Iris pigment epithelial cell (primary cell): ENCODE results near the gene SPHK1.

Source experiments
- DNase-seq: peaks from one replicate; pipeline ENCODE4 v3.0.0-alpha.2; 2011; ENCODE audit warnings: low read depth

SPHK1 gene

GRCh38 chr17:76363107-76363842, 21.1 kb upstream of the SPHK1 start:
- no peak for DNase-seq

DNA sequence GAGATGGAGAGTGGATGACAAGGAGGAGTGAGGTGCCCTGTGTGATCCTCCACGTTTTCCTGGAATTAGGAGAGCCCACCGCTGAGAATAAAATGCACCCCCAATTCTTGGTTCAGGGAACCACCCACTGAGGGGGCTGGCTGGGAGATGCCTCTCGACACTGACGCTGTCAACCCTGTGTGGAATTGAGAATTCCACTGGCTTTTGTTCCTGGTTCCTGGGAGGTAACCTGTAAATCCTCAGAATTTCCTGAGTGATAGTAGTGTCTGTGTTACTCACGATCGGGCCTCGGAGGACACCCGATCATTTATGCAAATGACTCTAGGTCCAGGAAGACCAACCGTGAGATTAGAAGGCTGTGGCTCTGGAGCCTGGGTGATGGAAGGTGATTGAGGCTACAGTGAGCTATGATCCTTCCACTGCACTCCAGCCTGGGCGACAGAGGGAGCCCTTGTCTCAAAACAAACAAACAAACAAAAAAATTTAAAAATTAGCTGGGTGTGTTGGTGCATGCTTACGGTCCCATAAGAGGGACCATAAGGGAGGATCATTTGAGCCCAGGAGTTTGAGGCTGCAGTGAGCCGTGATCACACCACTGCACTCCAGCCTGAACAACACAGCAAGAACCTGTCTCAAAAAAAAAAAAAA, 19.0 kb upstream of the SPHK1 start:
- DNase-seq, result no peak

- no peak for DNase-seq
Observed at GRCh38 chr17:76366247-76366646, 18.2 kb upstream of the SPHK1 start.

DNA sequence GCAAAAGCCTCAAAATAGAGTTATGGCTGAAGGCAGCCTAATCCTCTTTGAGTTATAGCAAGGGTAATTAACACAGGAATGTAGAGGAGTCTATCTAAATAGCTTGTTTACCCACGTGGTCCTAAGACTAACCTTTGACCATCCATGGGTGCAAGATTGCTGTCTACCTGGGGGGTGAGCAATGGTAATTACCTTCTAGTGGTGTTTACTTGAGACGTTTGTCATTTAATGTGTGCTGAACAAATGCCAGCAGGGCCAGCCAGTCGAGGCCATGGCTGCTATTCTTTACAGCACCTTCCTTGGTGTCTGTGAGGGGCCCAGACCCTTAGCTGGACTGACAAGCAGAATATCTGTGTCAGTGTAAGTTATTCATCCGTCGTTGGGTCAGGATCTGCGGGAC, 16.8 kb upstream of the SPHK1 start:
- DNase-seq, result no peak

DNA sequence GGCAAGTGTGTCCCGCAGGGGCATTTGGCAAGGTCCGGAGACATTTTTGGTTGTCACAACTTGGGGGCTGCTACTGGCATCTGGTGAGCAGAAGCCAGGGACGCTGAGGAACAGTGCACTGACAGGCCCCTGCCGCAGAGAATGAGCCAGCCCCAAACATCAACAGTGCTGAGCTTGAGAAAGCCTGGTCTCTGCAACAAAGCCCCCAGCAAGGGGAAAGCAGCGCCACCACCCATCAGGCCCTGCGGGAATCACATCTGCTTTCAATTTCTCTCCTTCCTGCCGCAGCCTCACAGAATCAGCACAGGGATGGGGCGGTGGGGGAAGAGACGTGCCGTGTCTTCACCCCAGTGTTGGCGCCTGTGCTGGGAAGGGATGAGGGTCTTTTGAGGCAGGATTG, 15.9 kb upstream of the SPHK1 start:
- DNase-seq, result peak; percentile 55

DNA sequence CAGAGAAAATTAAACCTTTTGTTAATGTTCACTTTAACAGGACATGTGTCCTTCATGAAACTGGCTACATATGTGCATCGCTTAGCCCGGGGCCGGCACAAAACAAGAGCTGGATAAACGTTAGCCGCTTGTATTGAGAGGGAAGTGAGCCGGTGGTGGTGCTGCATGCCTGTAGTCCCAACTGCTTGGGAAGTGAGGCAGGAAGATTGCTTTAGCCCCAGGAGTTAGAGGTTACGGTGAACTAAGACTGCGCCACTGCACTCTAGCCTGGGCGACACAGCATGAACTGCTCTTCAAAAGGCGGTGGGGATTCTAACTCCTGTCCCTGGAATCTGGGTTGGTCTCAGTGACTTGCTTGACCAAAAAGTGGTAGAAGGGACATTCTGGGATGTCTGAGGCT, 15.0 kb upstream of the SPHK1 start:
- no peak for DNase-seq

DNA sequence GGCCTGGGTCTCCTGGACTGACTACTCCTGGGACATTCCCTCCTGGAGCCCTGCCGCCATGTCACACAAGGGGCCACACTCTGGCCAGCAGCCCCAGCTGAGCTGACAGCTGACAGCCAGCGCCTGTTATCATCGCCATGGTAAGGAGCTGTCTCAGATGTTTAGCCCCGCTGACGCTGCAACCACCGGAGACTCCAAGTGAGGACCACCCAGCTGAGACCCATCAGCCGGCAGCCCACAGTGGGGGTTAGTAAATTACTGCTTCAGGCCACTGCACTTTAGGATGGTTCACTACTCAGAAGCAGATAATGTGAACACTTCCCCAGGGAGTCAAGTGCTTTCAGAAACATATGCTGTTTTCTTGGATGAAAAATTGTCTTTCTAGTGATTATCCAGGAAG, 14.6 kb upstream of the SPHK1 start:
- DNase-seq, result no peak

DNA sequence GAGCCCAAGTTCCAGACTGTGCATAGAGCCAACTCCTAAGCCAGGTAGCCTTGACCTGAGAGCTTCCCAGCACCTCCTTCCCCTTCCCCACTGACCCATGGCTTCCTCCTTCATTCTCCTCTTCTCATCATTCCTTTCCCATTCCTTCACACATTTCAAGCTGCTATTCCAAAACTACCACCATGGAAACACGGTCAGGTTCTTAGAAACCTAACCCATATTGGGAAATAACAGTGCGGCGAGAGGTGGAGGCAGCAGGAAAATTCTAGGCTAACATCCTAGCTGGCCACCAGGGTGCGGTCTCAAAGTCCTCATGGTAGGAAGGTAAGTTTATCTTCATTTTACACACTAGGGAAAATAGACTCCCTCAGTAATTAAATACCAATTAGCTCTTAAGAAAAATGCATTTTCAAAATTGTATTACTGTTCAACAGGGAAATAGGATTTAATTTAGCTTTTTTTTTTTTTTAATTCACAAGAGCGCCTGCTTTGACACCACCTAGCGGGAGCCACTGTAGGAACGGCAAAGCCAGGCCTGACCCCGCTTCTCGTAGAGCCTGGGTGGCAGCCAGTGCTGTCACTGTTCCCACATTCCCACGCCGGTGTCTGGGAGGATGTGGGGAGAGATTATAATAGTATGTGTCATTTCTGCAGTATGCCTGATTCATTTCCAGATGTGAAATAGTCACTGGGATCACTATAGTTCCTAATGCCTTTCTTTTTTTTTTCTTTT, 14.0 kb upstream of the SPHK1 start:
- DNase-seq, result peak; percentile 90

GRCh38 chr17:76371656-76372628, 12.5 kb upstream of the SPHK1 start:
- peak; percentile 98 for DNase-seq

DNA sequence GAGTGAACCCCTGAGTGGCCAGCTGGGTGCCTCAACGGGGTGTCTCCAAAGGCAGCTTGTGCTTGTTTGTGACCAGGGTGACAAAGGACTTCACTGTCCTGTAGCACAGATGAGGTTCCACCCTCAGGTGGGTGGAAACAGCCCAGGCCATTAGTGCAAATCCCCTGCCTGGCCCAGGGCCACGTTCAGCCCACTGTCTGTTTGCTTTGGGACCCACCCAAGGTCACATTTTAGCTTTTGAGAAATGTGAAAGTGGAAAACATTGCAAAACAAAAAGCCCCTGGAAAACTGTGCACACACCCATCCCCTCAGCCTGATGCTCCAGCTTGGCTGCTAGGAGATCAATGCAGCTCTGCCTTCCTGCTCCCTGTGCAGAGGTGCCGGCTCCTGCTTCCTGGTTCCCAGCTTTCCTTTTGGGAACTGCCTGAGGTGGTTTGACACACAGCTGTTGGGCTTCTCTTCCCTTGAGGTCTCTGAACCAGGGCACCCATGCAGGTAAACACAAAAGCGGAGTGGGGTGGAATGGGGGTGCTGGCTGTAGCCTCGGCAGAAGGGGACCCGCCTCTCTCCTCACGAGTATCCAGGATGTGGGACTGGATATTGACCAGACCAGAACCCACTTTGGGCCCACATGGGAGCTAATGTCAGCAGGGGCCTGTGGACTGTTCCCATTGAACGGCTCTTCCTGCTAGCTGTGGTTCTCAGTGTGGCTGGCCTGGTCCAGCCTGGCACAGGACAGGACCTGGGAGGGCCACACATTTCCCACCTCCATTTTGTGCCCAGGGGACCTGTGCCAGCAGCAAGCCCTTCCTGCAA, 7.9 kb upstream of the SPHK1 start:
- no peak for DNase-seq

DNA sequence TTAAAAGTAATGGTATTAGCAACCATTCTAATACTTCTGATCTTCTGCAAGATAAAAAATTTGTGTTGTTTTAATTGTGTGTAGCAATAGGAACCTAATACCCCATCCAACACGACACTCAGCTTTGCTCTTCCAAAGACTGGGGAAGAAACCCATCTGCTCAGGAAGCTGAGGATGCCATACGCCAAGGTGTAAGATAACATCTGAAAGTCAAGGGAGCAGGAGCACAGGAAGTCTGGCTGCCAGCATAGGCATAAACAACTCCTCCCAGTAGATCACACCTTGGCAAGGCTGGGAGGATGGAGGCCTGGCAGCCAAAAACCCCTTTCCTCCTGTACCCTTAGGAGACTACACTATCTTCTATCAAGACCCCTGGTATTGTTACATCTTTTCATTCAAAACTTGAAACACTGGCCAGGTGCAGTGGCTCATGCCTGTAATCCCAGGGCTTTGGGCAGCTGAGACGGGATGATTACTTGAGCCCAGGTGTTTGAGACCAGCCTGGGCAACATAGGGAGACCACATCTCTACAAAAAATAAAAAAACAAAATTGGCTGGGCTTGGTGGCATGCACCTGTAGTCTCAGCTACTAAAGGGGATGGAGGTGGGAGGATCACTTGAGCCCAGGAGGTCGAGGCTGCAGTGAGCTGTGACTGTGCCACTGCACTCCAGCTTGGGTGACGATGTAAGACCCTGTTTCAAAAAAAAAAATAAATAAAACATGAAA, 5.7 kb upstream of the SPHK1 start:
- no peak for DNase-seq

GRCh38 chr17:76379275-76379641, 5.2 kb upstream of the SPHK1 start:
- DNase-seq, result no peak

GRCh38 chr17:76379646-76380376, 4.6 kb upstream of the SPHK1 start:
- DNase-seq, result no peak

DNA sequence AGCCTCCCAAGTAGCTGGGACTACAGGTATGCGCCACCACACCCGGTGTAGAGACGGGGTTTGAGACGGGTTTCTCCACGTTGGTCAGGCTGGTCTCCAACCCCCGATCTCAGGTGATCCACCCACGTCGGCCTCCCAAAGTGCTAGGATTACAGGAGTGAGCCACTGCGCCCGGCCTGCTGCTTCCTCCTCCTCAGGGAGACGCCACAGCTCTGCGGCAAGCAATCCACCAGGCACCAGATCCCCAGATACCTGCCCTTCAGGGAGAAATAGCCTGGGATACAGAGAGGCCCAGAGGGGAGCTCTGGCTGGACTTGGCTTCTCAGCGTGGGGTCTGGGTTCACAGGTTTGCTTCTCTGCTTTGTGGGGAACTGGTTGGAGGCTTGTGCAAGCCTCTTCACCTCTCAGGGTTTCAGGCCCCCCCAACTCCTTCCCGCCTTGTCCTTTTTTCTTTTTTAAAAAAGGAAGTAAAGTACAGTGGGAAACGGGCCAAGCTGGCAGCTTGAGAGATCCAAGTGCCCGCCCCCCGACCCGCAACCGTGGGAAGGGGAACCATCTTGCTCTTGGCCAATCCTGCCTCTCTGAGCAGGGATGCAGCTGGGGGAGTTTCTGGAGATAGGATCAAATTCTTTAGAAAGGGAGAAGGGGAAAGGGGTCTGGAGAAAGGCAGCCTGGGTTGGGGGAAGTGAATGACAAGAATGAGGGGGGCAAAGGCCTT, 2.6 kb upstream of the SPHK1 start:
- DNase-seq, result no peak

- peak; percentile 51 for DNase-seq
Observed at GRCh38 chr17:76382351-76382802, 2.0 kb upstream of the SPHK1 start.

- DNase-seq, result peak; percentile 82
Observed at GRCh38 chr17:76382803-76383545, 1.4 kb upstream of the SPHK1 start.

GRCh38 chr17:76383546-76384221, 725 bp upstream of the SPHK1 start:
- peak; percentile 59 for DNase-seq
